PFSK-1 (cell line): Measurements from ENCODE around the gene TJP2.

Source experiments
- FOXP2 ChIP-seq: optimal IDR thresholded peaks from 2 replicates; pipeline ENCODE3; 2011; ENCODE audit warnings: borderline replicate concordance, control low read depth, inconsistent platforms; ENCODE audit not compliant: insufficient read depth; ENCODE audit errors: extremely low read length, extremely low read depth
- POLR2AphosphoS5 ChIP-seq: IDR thresholded peaks from 2 replicates; pipeline ENCODE4 v1.6.1; 2012; ENCODE audit warnings: low read depth, mild to moderate bottlenecking, control low read depth, low read length, moderate library complexity
- SIN3A ChIP-seq: IDR thresholded peaks from 2 replicates; pipeline ENCODE4 v1.6.1; 2012; ENCODE audit warnings: mild to moderate bottlenecking, low read length, moderate library complexity, borderline replicate concordance; ENCODE audit not compliant: insufficient read depth
- TAF1 ChIP-seq: IDR thresholded peaks from 2 replicates; pipeline ENCODE4 v1.6.1; 2012; ENCODE audit warnings: low read length, control low read depth, borderline replicate concordance; ENCODE audit not compliant: insufficient read depth

- TF ChIP-seq SIN3A (no peak), POLR2AphosphoS5 (no peak), TAF1 (no peak), FOXP2 (no peak)
Observed at GRCh38 chr9:69193685-69194032, 19.6 kb downstream of the TJP2 start.
